SH-SY5Y (cell line): Measurements from ENCODE around the gene SOS2.

Source experiments
- GATA2 ChIP-seq: IDR thresholded peaks from 2 replicates; pipeline ENCODE4 v1.6.1; 2011; ENCODE audit warnings: mild to moderate bottlenecking, low read depth, low read length
- GATA3 ChIP-seq: IDR thresholded peaks from 2 replicates; pipeline ENCODE4 v1.6.1; 2011; ENCODE audit warnings: low read depth, mild to moderate bottlenecking, low read length, moderate library complexity

GRCh38 chr14:50127802-50128201, 103.6 kb downstream of the SOS2 start:
- TF ChIP-seq GATA3 (no peak), GATA2 (no peak)
